HepG2 (cell line): ENCODE data around the gene ABCC3. TPM values are rescaled to one million over a fixed set of nuclear protein-coding genes. Genes with fewer than 3 reads are reported as not detected.

Experiments used
- ARHGAP35 ChIP-seq: sonication (generic); formaldehyde crosslinking; IDR thresholded peaks from 2 replicates; pipeline ENCODE4 v1.9.0; 2022; ENCODE audit warnings: mild to moderate bottlenecking, inconsistent platforms, moderate library complexity, missing genetic modification reagents, borderline replicate concordance
- HDAC1 ChIP-seq: sonication (generic); formaldehyde crosslinking; IDR thresholded peaks from 2 replicates; pipeline ENCODE4 v1.5.1; 2020; ENCODE audit warnings: mild to moderate bottlenecking, missing genetic modification reagents
- HDAC2 ChIP-seq: sonication (generic); formaldehyde crosslinking; IDR thresholded peaks from 2 replicates; pipeline ENCODE4 v1.4.0; 2020; ENCODE audit warnings: missing genetic modification reagents
- HNRNPK ChIP-seq: fragments of 200-400 bp; formaldehyde crosslinking; IDR thresholded peaks from 2 replicates; pipeline ENCODE4 v1.6.1; 2018; ENCODE audit warnings: low read length, low read depth, moderate library complexity, mild to moderate bottlenecking; ENCODE audit not compliant: poor library complexity, severe bottlenecking
- HNRNPLL ChIP-seq: fragments of 200-400 bp; formaldehyde crosslinking; IDR thresholded peaks from 2 replicates; pipeline ENCODE4 v1.6.1; 2017; ENCODE audit warnings: mild to moderate bottlenecking, low read depth, low read length; ENCODE audit not compliant: poor library complexity, severe bottlenecking
- KDM5B ChIP-seq: sonication (generic); formaldehyde crosslinking; IDR thresholded peaks from 2 replicates; pipeline ENCODE4 v1.4.0; 2020; ENCODE audit warnings: missing genetic modification reagents, mild to moderate bottlenecking, borderline replicate concordance
- KLF16 ChIP-seq, 2 experiments: sonication (generic) in 1 of 2; formaldehyde crosslinking in 1 of 2; IDR thresholded peaks; 2 replicates each; pipeline versions ENCODE4 v1.6.1 to v1.8.0; 2016 to 2023; ENCODE audit warnings: missing genetic modification reagents in 2 of 2, missing compliant biosample characterization in 1 of 2
- KMT2A ChIP-seq: sonication (generic); formaldehyde crosslinking; IDR thresholded peaks from 2 replicates; pipeline ENCODE4 v1.4.0; 2020; ENCODE audit warnings: missing genetic modification reagents
- MED13 ChIP-seq: sonication (generic); formaldehyde crosslinking; IDR thresholded peaks from 2 replicates; pipeline ENCODE4 v1.5.0; 2020; ENCODE audit warnings: missing genetic modification reagents
- NFE2L2 ChIP-seq: fragments of 150-350 bp; IDR thresholded peaks from 2 replicates; pipeline ENCODE4 v1.6.1; 2014; ENCODE audit warnings: low read length
- PAF1 ChIP-seq: IDR thresholded peaks from 2 replicates; pipeline ENCODE4 v1.6.1; 2016; ENCODE audit warnings: missing genetic modification reagents, missing compliant biosample characterization
- PBX2 ChIP-seq: IDR thresholded peaks from 2 replicates; pipeline ENCODE4 v1.6.1; 2016; ENCODE audit warnings: control low read depth
- PLSCR1 ChIP-seq: sonication (generic); formaldehyde crosslinking; IDR thresholded peaks from 2 replicates; pipeline ENCODE4 v1.5.0; 2020; ENCODE audit warnings: missing genetic modification reagents, mild to moderate bottlenecking, borderline replicate concordance
- SMAD3 ChIP-seq: sonication (generic); formaldehyde crosslinking; IDR thresholded peaks from 2 replicates; pipeline ENCODE4 v1.4.0; 2020; ENCODE audit warnings: missing genetic modification reagents
- SMYD3 ChIP-seq: sonication (generic); formaldehyde crosslinking; IDR thresholded peaks from 2 replicates; pipeline ENCODE4 v1.8.1; 2023; ENCODE audit warnings: mild to moderate bottlenecking, missing genetic modification reagents
- TARDBP ChIP-seq: sonication (generic); formaldehyde crosslinking; IDR thresholded peaks from 2 replicates; pipeline ENCODE4 v1.8.0; 2022; ENCODE audit warnings: mild to moderate bottlenecking, missing genetic modification reagents
- ZNF160 ChIP-seq: sonication (generic); formaldehyde crosslinking; IDR thresholded peaks from 2 replicates; pipeline ENCODE4 v1.8.0; 2022; ENCODE audit warnings: mild to moderate bottlenecking, inconsistent platforms, missing genetic modification reagents
- ZNF207 ChIP-seq: fragments of 450-650 bp; IDR thresholded peaks from 2 replicates; pipeline ENCODE4 v1.6.1; 2016; ENCODE audit warnings: antibody characterized with exemption, borderline replicate concordance
- ZNF260 ChIP-seq: sonication (generic); formaldehyde crosslinking; IDR thresholded peaks from 2 replicates; pipeline ENCODE4 v1.4.0; 2020; ENCODE audit warnings: missing genetic modification reagents, low read depth, mild to moderate bottlenecking, borderline replicate concordance
- ZNF556 ChIP-seq: sonication (generic); formaldehyde crosslinking; IDR thresholded peaks from 2 replicates; pipeline ENCODE4 v1.4.0; 2020; ENCODE audit warnings: mild to moderate bottlenecking, missing genetic modification reagents, borderline replicate concordance
- ZNF564 ChIP-seq: sonication (generic); formaldehyde crosslinking; IDR thresholded peaks from 2 replicates; pipeline ENCODE4 v1.8.1; 2023; ENCODE audit warnings: mild to moderate bottlenecking, missing genetic modification reagents
- ZNF576 ChIP-seq: sonication (generic); formaldehyde crosslinking; IDR thresholded peaks from 2 replicates; pipeline ENCODE4 v1.4.0; 2020; ENCODE audit warnings: mild to moderate bottlenecking, missing genetic modification reagents
- ZNF841 ChIP-seq: sonication (generic); formaldehyde crosslinking; IDR thresholded peaks from 2 replicates; pipeline ENCODE4 v1.8.1; 2023; ENCODE audit warnings: missing genetic modification reagents, borderline replicate concordance
- ZSCAN9 ChIP-seq: IDR thresholded peaks from 2 replicates; pipeline ENCODE4 v1.6.1; 2016; ENCODE audit warnings: borderline replicate concordance
- polyA plus RNA-seq, 8 experiments: library from polyadenylated mRNA; depleted of rRNA in 3 of 8; stranded (reverse) in 7 of 8; unstranded in 1 of 8; fragments of >200 nt; fragmentation: Illumina TruSeq in 4 of 8; extraction: Trizol in 4 of 8; gene quantifications; 2 replicates each; pipeline versions ENCODE4 v1.2.1 to v1.2.3, GENCODE V29; 2011 to 2016; ENCODE audit warnings: low read depth in 4 of 8, missing spikeins in 1 of 8, mixed read lengths in 1 of 8; ENCODE audit not compliant: insufficient read depth in 1 of 8
- total RNA-seq, 5 experiments: library from RNA; depleted of rRNA; stranded (reverse); fragments of >200 nt; fragmentation: Illumina TruSeq; extraction: Trizol; gene quantifications; 2 replicates each; pipeline ENCODE4 v1.2.3, GENCODE V29; 2016; ENCODE audit warnings: low read depth in 1 of 5
- TF ChIP-seq, protein P1 (sequence below): IDR thresholded peaks from 2 replicates; pipeline ENCODE4 v1.6.1; 2016; ENCODE audit warnings: low read depth, control low read depth
- TF ChIP-seq, protein P2 (sequence below): sonication (generic); formaldehyde crosslinking; IDR thresholded peaks from 2 replicates; pipeline ENCODE4 v1.8.1; 2022; ENCODE audit warnings: mild to moderate bottlenecking, missing genetic modification reagents

The ABCC3 gene
- total and polyA plus RNA-seq, 2 of the 13 experiments (the other 11 are each of a cell fraction or from before 2014, with no cell fraction given) = 25.2 to 50.7 TPM

DNA sequence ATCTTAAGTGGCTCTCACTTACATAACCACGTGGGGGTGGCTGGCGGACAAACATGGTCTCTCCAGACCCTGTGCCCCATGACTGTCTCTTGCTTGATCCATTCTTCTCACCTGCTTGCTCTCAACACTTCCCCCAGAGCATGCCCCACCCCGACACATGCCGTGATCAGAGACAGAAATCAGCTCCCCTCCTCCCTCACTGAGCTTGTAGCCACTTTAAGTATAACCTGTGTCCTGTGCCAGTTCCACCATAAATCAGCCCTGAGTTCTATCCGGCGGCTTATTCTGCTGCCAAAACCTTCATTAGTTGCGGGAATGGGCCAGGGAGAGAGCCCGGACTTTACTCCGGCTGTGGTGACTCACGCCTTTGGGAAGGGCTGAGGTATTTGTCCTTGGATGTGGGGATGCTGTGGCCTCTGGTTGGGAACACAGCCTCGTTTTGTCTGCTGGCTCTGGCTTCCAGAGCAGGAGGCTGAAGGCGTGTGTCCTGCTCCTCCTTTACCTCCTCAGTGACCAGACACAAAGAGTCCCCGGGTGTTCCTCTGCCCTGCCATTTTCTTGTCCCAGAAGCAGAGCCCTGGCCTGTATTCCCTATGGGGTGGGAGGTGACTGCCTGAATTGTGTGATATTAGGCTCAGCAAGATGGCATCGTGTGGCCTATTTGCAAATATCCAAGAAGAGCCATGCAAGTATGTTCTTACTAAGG is 52.0 kb downstream of the ABCC3 start (continued):
- TF ChIP-seq PLSCR1 (CRISPR knock-in tag) (no peak), SMAD3 (CRISPR knock-in tag) (no peak), SMYD3 (0 out of 2 replicates have a peak, but pooled peaks have one; percentile 96), KMT2A (peak; percentile 58; the same call in 1 of the 2 replicates), ZNF576 (CRISPR knock-in tag) (no peak), ZNF160 (peak; percentile 17; the same call in 1 of the 2 replicates), KDM5B (CRISPR knock-in tag) (peak; percentile 92), ARHGAP35 (CRISPR knock-in tag) (no peak), HDAC2 (CRISPR knock-in tag) (peak; percentile 97), KLF16 (CRISPR knock-in tag; IDR thresholded peaks at IDR 0.05) (peak in 1 of 2 experiments; percentile 77; a peak in 2 of 4 replicates), HDAC1 (peak; percentile 88), HNRNPLL (no peak), NFE2L2 (no peak; the same call in 1 of the 2 replicates), MED13 (peak; percentile 97), HNRNPK (no peak), ZNF260 (CRISPR knock-in tag) (no peak; the same call in 1 of the 2 replicates), ZNF556 (CRISPR knock-in tag) (peak; percentile 65; the same call in 1 of the 2 replicates), ZNF207 (no peak), TARDBP (CRISPR knock-in tag) (peak; percentile 89), PAF1 (no peak), ZNF841 (CRISPR knock-in tag) (no peak), ZSCAN9 (peak; percentile 79; the same call in 1 of the 2 replicates), PBX2 (no peak), ZNF564 (CRISPR knock-in tag) (no peak)
- TF ChIP-seq, protein P1, sequence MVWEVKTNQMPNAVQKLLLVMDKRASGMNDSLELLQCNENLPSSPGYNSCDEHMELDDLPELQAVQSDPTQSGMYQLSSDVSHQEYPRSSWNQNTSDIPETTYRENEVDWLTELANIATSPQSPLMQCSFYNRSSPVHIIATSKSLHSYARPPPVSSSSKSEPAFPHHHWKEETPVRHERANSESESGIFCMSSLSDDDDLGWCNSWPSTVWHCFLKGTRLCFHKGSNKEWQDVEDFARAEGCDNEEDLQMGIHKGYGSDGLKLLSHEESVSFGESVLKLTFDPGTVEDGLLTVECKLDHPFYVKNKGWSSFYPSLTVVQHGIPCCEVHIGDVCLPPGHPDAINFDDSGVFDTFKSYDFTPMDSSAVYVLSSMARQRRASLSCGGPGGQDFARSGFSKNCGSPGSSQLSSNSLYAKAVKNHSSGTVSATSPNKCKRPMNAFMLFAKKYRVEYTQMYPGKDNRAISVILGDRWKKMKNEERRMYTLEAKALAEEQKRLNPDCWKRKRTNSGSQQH = no peak; the same call in 1 of the 2 replicates
- TF ChIP-seq, protein P2, sequence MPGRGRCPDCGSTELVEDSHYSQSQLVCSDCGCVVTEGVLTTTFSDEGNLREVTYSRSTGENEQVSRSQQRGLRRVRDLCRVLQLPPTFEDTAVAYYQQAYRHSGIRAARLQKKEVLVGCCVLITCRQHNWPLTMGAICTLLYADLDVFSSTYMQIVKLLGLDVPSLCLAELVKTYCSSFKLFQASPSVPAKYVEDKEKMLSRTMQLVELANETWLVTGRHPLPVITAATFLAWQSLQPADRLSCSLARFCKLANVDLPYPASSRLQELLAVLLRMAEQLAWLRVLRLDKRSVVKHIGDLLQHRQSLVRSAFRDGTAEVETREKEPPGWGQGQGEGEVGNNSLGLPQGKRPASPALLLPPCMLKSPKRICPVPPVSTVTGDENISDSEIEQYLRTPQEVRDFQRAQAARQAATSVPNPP (CRISPR knock-in tag) = peak; percentile 52; the same call in 1 of the 2 replicates
